Heart right ventricle (tissue), 16 donors: Measurements from ENCODE around the gene EZR. TPM values are rescaled to one million over a fixed set of nuclear protein-coding genes. Genes with fewer than 3 reads are reported as not detected.
A peak's percentile ranks its signal among the peaks of the same experiment; 100 is the strongest.

Experiments used
- ATAC-seq, 8 donors: fragments of 200-7000 bp; cut with Tn5 transposase; one replicate each; pipeline ENCODE4 v1.9.1; 2020; ENCODE audit warnings: mild to moderate bottlenecking in 8 of 8, moderate library complexity in 8 of 8, moderate number of reproducible peaks in 1 of 8
- DNase-seq, 2 donors: peaks; one replicate each; pipeline ENCODE4 v3.0.0-alpha.2; 2020
- H3K27ac ChIP-seq, 10 donors: fragments of 200-600 bp; sonication (generic) in 2 of 10; one replicate each; pipeline versions ENCODE4 v1.5.0 to v1.8.0; 2020 to 2022; ENCODE audit warnings: mild to moderate bottlenecking in 3 of 10
- H3K27me3 ChIP-seq, 7 donors: fragments of 200-600 bp; one replicate each; pipeline ENCODE4 v1.8.0; 2021 to 2022; ENCODE audit warnings: mild to moderate bottlenecking in 2 of 7
- H3K36me3 ChIP-seq, 9 donors: fragments of 200-600 bp; sonication (generic) in 1 of 9; one replicate each; pipeline versions ENCODE4 v1.5.0 to v1.8.0; 2020 to 2022; ENCODE audit warnings: mild to moderate bottlenecking in 2 of 9
- H3K4me1 ChIP-seq, 9 donors: fragments of 200-600 bp; sonication (generic) in 1 of 9; one replicate each; pipeline versions ENCODE4 v1.5.0 to v1.8.0; 2020 to 2022; ENCODE audit warnings: mild to moderate bottlenecking in 4 of 9
- H3K4me3 ChIP-seq, 10 donors: fragments of 200-600 bp; sonication (generic) in 2 of 10; one replicate each; pipeline versions ENCODE4 v1.5.0 to v1.8.0; 2020 to 2022; ENCODE audit warnings: mild to moderate bottlenecking in 7 of 10, moderate library complexity in 2 of 10
- H3K9me3 ChIP-seq, 11 donors: fragments of 200-600 bp in 10 of 11; sonication (generic) in 2 of 11; one replicate each; pipeline versions ENCODE4 v1.5.0 to v1.8.0; 2013 to 2022; ENCODE audit warnings: mild to moderate bottlenecking in 2 of 11, control low read depth in 1 of 11, moderate library complexity in 1 of 11
- CTCF ChIP-seq, 9 donors: fragments of 200-600 bp; sonication (generic) in 2 of 9; IDR thresholded peaks; one replicate each; pipeline versions ENCODE4 v1.5.0 to v1.8.0; 2021 to 2022; ENCODE audit warnings: antibody characterized with exemption in 9 of 9, mild to moderate bottlenecking in 5 of 9, moderate library complexity in 1 of 9
- WGBS, 2 donors: extraction: QIAGEN DNeasy Blood & Tissue Kit; methylation state at CpG; one replicate each; pipeline ENCODE4 v1.1.7; 2013; ENCODE audit warnings: inconsistent platforms in 1 of 2; 5-methylcytosine and 5-hydroxymethylcytosine counted together
- intact Hi-C, 10 donors: fragments of 100-400 bp; cut with DNase I; formaldehyde crosslinking; loops; one replicate each; pipeline versions ENCODE4 v1.11.1 to v1.14.2; 2022
- polyA plus RNA-seq, 2 donors: library from polyadenylated mRNA; stranded (reverse); fragments of 200-250 nt; gene quantifications; one replicate each; pipeline ENCODE4 v1.2.3, GENCODE V29; 2013
- total RNA-seq, 10 donors: library from RNA; stranded (reverse); fragmentation: NEBNext Ultra II Directional in 3 of 10; extraction: Animal tissue kit (Norgen Biotek cat#: 25700) in 3 of 10; gene quantifications; one replicate each; pipeline versions ENCODE4 v1.2.1 to v1.2.4, GENCODE V29; 2021 to 2023
- donor health status: Arrhythmogenic right ventricular cardiomyopathy.
- donor health status: ischemic (EF 13 %, LVEDD 7.1; RV severe dilation, severe dysfunction).
- donor health status: healthy with polysubstance abuse.
- donor health status: DM: no; HTN: yes; CAD: no.
- donor health status: DM: no; HTN: no; CAD: no.
- donor health status: ischemic (EF 25% LVEDD 6.9; RV normal size, moderate dysfunction).
- donor health status: ischemic (EF 25% LVEDD 5.7; RV mildly dilated, moderate dysfunction).
- donor health status: healthy.
- donor health status: DM: yes; HTN: yes; CAD: no.
- donor health status: Ischemic cardiomyopathy.
- donor health status: ischemic (EF 35%, LVEDD 5.7; RV mildly dilated, moderate dysfunction).
- donor health status: nonischemic (EF 11% LVEDD 7.7; RV severe dilation, severe dysfunction).
- donor health status: DM: yes; HTN: yes; CAD: no.
- donor health status: PGD.
- donor health status: ischemic (EF 29% LVEDD 5.4; RV normal size, mild dysfunction).
- donor health status: nonischemic (EF 23%, LVEDD 6.1; RV moderate dilation, normal function).

Gene EZR
- total and polyA plus RNA-seq, 12 donors = 90.3 to 322 (median 186) TPM

DNA sequence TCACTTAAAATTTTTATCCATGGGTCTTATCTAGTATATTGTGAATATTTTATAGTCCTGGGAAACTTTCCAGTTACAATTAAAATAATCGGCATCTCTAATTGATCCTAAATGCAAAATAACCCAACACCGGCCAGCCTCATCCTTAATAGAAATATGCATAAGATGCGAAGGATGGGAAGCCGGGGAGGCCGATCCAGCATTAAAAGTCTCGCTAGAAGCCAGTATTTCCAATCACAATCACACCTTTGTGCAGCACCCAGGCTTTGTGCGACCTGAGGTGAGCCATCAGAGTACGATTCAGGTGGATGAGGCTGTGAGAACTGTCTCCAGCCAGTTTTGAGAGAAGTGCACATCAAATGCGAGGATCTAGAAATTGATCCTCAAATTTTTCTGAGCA is 65.4 kb downstream of the EZR start:
- ATAC-seq (no peak), DNase-seq (no peak)
- TF ChIP-seq CTCF (IDR thresholded peaks at IDR 0.05) = no peak
- Histone ChIP-seq H3K4me3 (no peak overlapping the region), H3K9me3 (no peaks in the 10 kb centered on the region), H3K4me1 (peaks cover 0 to 19% (median 7%) of the 10 kb centered on the region in 9 donors), H3K27ac (no peak overlapping the region), H3K36me3 (peaks cover 0 to 6% (median 0%) of the 10 kb centered on the region in 9 donors), H3K27me3 (no peaks in the 10 kb centered on the region)
- intact Hi-C loops = no loop called here
- WGBS, 2 donors = 86 to 93% methylated on average over 9 of the region's 9 CpGs

DNA sequence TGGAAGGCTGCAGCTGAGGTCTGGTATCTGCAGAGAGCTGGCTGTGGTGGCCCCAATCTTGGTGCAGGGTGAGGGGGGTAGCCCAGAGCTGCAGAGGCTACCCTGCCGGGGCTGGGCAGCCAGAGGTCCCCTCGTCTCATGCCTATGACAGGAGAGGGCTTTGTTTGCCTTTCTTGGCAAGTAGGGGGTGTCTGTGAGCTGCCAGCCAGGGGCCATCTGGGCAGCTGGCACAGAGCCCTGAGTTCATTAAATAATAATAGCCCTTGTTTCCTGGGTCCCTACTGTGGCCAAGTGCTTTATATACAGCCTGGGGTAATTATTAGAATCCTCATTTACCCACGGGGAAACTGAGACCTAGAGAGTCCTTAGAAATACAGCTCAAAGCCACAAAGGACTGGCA is 66.6 kb downstream of the EZR start:
- WGBS, 2 donors = 24 to 32% methylated on average over 3 of the region's 3 CpGs
- Histone ChIP-seq H3K4me3 (no peak overlapping the region), H3K4me1 (peaks cover 0 to 19% (median 7%) of the 10 kb centered on the region in 9 donors), H3K36me3 (peaks cover 0 to 6% (median 0%) of the 10 kb centered on the region in 9 donors), H3K9me3 (no peaks in the 10 kb centered on the region), H3K27ac (peak overlapping the region in 1 of 10 donors; percentile 22), H3K27me3 (no peaks in the 10 kb centered on the region)
- DNase-seq (peak; percentile 43 to 60), ATAC-seq (peak; percentile 60 to 90 (median 78))
- TF ChIP-seq CTCF (IDR thresholded peaks at IDR 0.05) = peak in 7 of 9 donors; percentile 19 to 50 (median 40)
- intact Hi-C loops = no loop called here

- no peak for TF ChIP-seq CTCF (IDR thresholded peaks at IDR 0.05)
- DNase-seq (no peak), ATAC-seq (peak in 4 of 8 donors; percentile 24 to 41 (median 28))
- Histone ChIP-seq H3K9me3 (no peaks in the 10 kb centered on the region), H3K4me1 (peaks cover 0 to 19% (median 7%) of the 10 kb centered on the region in 9 donors), H3K27me3 (no peaks in the 10 kb centered on the region), H3K36me3 (peaks cover 0 to 6% (median 0%) of the 10 kb centered on the region in 9 donors), H3K27ac (peak overlapping the region in 1 of 10 donors; percentile 22), H3K4me3 (no peak overlapping the region)
- WGBS, 2 donors = 66 to 69% methylated on average over 9 of the region's 9 CpGs
- intact Hi-C loops = no loop called here
Observed at GRCh38 chr6:158751921-158752320, 67.2 kb downstream of the EZR start.

DNA sequence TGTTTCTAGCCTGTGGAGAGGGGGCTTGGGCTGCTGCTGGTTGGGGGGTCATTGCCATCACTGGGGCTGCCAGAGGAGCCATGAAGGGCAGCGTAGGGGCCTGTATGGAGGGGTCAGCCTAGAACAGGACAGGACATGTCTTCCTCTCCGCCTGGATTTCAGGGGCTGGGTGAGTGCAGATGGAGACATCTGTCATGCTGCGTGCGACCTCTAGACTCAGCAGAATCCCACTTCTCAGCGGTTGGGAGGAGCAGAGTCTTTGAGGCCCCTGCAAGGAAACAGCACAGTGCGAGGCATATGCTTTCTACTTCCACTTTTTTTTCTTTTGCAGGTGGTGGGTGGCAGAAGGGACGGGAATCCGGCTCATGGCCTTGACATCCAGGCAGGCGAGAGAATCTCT is 67.9 kb downstream of the EZR start:
- no peaks in the 10 kb centered on the region for H3K27me3 ChIP-seq
- no peaks in the 10 kb centered on the region for H3K9me3 ChIP-seq
- ATAC-seq (peak in 1 of 8 donors; percentile 26), DNase-seq (no peak)
- no peak overlapping the region for H3K4me3 ChIP-seq
- intact Hi-C loops = no loop called here
- TF ChIP-seq CTCF (IDR thresholded peaks at IDR 0.05) = no peak
- H3K27ac ChIP-seq = no peak overlapping the region
- H3K36me3 ChIP-seq = peaks cover 0 to 6% (median 0%) of the 10 kb centered on the region in 9 donors
- H3K4me1 ChIP-seq = peaks cover 0 to 19% (median 7%) of the 10 kb centered on the region in 9 donors
- WGBS, 2 donors = 82 to 86% methylated on average over 9 of the region's 9 CpGs
